Lung (tissue), 12 donors: ENCODE data around the gene EIF4E3. TPM values are rescaled to one million over a fixed set of nuclear protein-coding genes. Genes with fewer than 3 reads are reported as not detected.

Source experiments
- ATAC-seq: fragments of 200-7000 bp; cut with Tn5 transposase; one replicate; pipeline ENCODE4 v1.9.1; 2020; ENCODE audit warnings: moderate number of reproducible peaks; ENCODE audit not compliant: insufficient read depth, low FRiP score
- DNase-seq, 3 donors: peaks; one replicate each; pipeline ENCODE4 v3.0.0-alpha.2; 2013 to 2017
- H3K27ac ChIP-seq, 2 donors: one replicate each; pipeline ENCODE4 v1.5.1; 2013; ENCODE audit warnings: mild to moderate bottlenecking in 2 of 2, moderate library complexity in 2 of 2, control low read depth in 1 of 2, inconsistent platforms in 1 of 2, low read depth in 1 of 2, low read length in 1 of 2
- H3K27me3 ChIP-seq, 3 donors: one replicate each; pipeline ENCODE4 v1.5.1; 2013; ENCODE audit warnings: low read length in 2 of 3; ENCODE audit not compliant: control insufficient read depth in 3 of 3, insufficient read depth in 3 of 3
- H3K36me3 ChIP-seq, 4 donors: one replicate each; pipeline ENCODE4 v1.5.1; 2013; ENCODE audit warnings: low read length in 4 of 4, mild to moderate bottlenecking in 1 of 4, moderate library complexity in 1 of 4; ENCODE audit not compliant: control insufficient read depth in 4 of 4, insufficient read depth in 4 of 4
- H3K4me1 ChIP-seq, 5 donors: one replicate each; pipeline ENCODE4 v1.5.1; 2013; ENCODE audit warnings: low read length in 5 of 5, mild to moderate bottlenecking in 2 of 5, moderate library complexity in 1 of 5; ENCODE audit not compliant: control insufficient read depth in 5 of 5, insufficient read depth in 5 of 5
- H3K4me3 ChIP-seq: one replicate; pipeline ENCODE4 v1.5.1; 2013; ENCODE audit warnings: mild to moderate bottlenecking, control low read depth, moderate library complexity
- H3K9ac ChIP-seq, 2 donors: one replicate each; pipeline ENCODE4 v1.5.1; 2013; ENCODE audit warnings: low read length in 2 of 2, control low read depth in 1 of 2; ENCODE audit not compliant: insufficient read depth in 1 of 2
- H3K9me3 ChIP-seq, 4 donors: one replicate each; pipeline ENCODE4 v1.5.1; 2013; ENCODE audit warnings: low read length in 3 of 4, mild to moderate bottlenecking in 1 of 4, moderate library complexity in 1 of 4; ENCODE audit not compliant: control insufficient read depth in 4 of 4, insufficient read depth in 3 of 4
- CTCF ChIP-seq: IDR thresholded peaks from 2 replicates; pipeline ENCODE4 v1.5.1; 2012; ENCODE audit warnings: mild to moderate bottlenecking; ENCODE audit errors: control extremely low read depth, extremely low read depth
- WGBS, 2 donors: extraction: QIAGEN DNeasy Blood & Tissue Kit; methylation state at CpG; one replicate each; pipeline ENCODE4 v1.1.7; 2013; 5-methylcytosine and 5-hydroxymethylcytosine counted together
- polyA plus RNA-seq, 2 donors: library from polyadenylated mRNA; stranded (reverse); fragments of 200-250 nt; gene quantifications; one replicate each; pipeline ENCODE4 v1.2.1, GENCODE V29; 2013
- total RNA-seq, 2 donors: library from RNA; depleted of rRNA in 1 of 2; stranded (reverse); fragments of >200 nt in 1 of 2; gene quantifications; one replicate each; pipeline ENCODE4 v1.2.1, GENCODE V29; 2014 to 2021
- donor health status: control.
- donor health status: control.
- donor health status: Bipolar disorder and iron deficiency.
- donor health status: healthy.
- donor health status: DM: yes; HTN: yes; CAD: no.

The EIF4E3 gene
- total and polyA plus RNA-seq, 4 donors: 9.7 to 21.8 (median 12.0) TPM

- no peaks in the 10 kb centered on the region for H3K36me3 ChIP-seq
- H3K27ac ChIP-seq: no peak overlapping the region
- DNase-seq: no peak
- H3K9ac ChIP-seq: no peak overlapping the region
- no peaks in the 10 kb centered on the region for H3K27me3 ChIP-seq
- no peak for TF ChIP-seq CTCF
- ATAC-seq: no peak
- 87 to 91% methylated on average over 9 of the region's 9 CpGs for WGBS, 2 donors
- H3K4me1 ChIP-seq: peaks cover 0 to 2% (median 0%) of the 10 kb centered on the region in 5 donors
- H3K4me3 ChIP-seq: no peak overlapping the region
- H3K9me3 ChIP-seq: no peaks in the 10 kb centered on the region
These were observed 52.9 kb downstream of the EIF4E3 start for GRCh38 chr3:71672340-71672739.

GRCh38 chr3:71671216-71671845 is 53.9 kb downstream of the EIF4E3 start:
- WGBS, 2 donors: 90 to 92% methylated on average over 19 of the region's 19 CpGs
- peaks cover 0 to 2% (median 0%) of the 10 kb centered on the region in 5 donors for H3K4me1 ChIP-seq
- H3K27ac ChIP-seq: no peak overlapping the region
- H3K36me3 ChIP-seq: no peaks in the 10 kb centered on the region
- ATAC-seq (no peak), DNase-seq (no peak)
- no peak for TF ChIP-seq CTCF
- H3K4me3 ChIP-seq: no peak overlapping the region
- no peaks in the 10 kb centered on the region for H3K27me3 ChIP-seq
- no peaks in the 10 kb centered on the region for H3K9me3 ChIP-seq
- no peak overlapping the region for H3K9ac ChIP-seq

GRCh38 chr3:71662568-71662967 is 62.6 kb downstream of the EIF4E3 start:
- DNase-seq: no peak
- Histone ChIP-seq H3K27me3 (no peaks in the 10 kb centered on the region), H3K4me1 (peaks cover 0 to 7% (median 0%) of the 10 kb centered on the region in 5 donors), H3K9ac (no peak overlapping the region), H3K36me3 (no peaks in the 10 kb centered on the region), H3K9me3 (no peaks in the 10 kb centered on the region), H3K27ac (no peak overlapping the region), H3K4me3 (no peak overlapping the region)
- WGBS, 2 donors: 74 to 78% methylated on average over 3 of the region's 3 CpGs
- TF ChIP-seq CTCF: no peak
- no peak for ATAC-seq

GRCh38 chr3:71662056-71662455 is 63.1 kb downstream of the EIF4E3 start:
- no peak for DNase-seq
- H3K9me3 ChIP-seq: no peaks in the 10 kb centered on the region
- H3K4me3 ChIP-seq: no peak overlapping the region
- ATAC-seq: no peak
- H3K36me3 ChIP-seq: no peaks in the 10 kb centered on the region
- H3K27me3 ChIP-seq: no peaks in the 10 kb centered on the region
- no peak overlapping the region for H3K9ac ChIP-seq
- H3K27ac ChIP-seq: no peak overlapping the region
- 81 to 87% methylated on average over 3 of the region's 3 CpGs for WGBS, 2 donors
- peaks cover 0 to 7% (median 0%) of the 10 kb centered on the region in 5 donors for H3K4me1 ChIP-seq
- TF ChIP-seq CTCF: no peak
